Transverse colon (tissue), 4 donors: Measurements from ENCODE around the gene FAM204A. TPM values are rescaled to one million over a fixed set of nuclear protein-coding genes. Genes with fewer than 3 reads are reported as not detected.

ENCODE experiments used
- DNase-seq: peaks from one replicate; pipeline ENCODE4 v3.0.0-alpha.2; 2019
- H3K27ac ChIP-seq, 4 donors: fragments of 200-600 bp; sonication (generic); 2 replicates each; pipeline ENCODE4 v1.5.1; 2016 to 2018; ENCODE audit warnings: inconsistent platforms in 4 of 4
- H3K27me3 ChIP-seq: fragments of 200-600 bp; sonication (generic); 2 replicates; pipeline ENCODE4 v1.5.1; 2017; ENCODE audit warnings: inconsistent platforms
- H3K36me3 ChIP-seq, 4 donors: fragments of 200-600 bp; sonication (generic); 2 replicates each; pipeline ENCODE4 v1.5.1; 2017 to 2019; ENCODE audit warnings: inconsistent platforms in 4 of 4
- H3K4me1 ChIP-seq, 4 donors: fragments of 200-600 bp; sonication (generic); 2 replicates each; pipeline ENCODE4 v1.5.1; 2017 to 2020; ENCODE audit warnings: inconsistent platforms in 4 of 4
- H3K4me3 ChIP-seq, 4 donors: fragments of 200-600 bp; sonication (generic); 1 replicate in 1 of 4; 2 replicates in 3 of 4; pipeline versions ENCODE4 v1.5.1 to v1.6.1; 2017 to 2019; ENCODE audit warnings: inconsistent platforms in 4 of 4
- H3K9me3 ChIP-seq, 2 donors: fragments of 200-600 bp; sonication (generic); 2 replicates each; pipeline ENCODE4 v1.5.1; 2017 to 2019; ENCODE audit warnings: inconsistent platforms in 2 of 2
- EP300 ChIP-seq: sonication (generic); formaldehyde crosslinking; IDR thresholded peaks from one replicate; pipeline ENCODE4 v1.6.1; 2017; ENCODE audit warnings: antibody characterized with exemption, low read depth
- POLR2A ChIP-seq: fragments of 450-650 bp; IDR thresholded peaks from one replicate; pipeline ENCODE4 v1.6.1; 2016; ENCODE audit warnings: antibody characterized with exemption, mild to moderate bottlenecking, moderate library complexity
- POLR2AphosphoS5 ChIP-seq, 3 donors: sonication (generic); formaldehyde crosslinking; IDR thresholded peaks; one replicate each; pipeline ENCODE4 v1.6.1; 2016; ENCODE audit warnings: antibody characterized with exemption in 3 of 3
- WGBS, 2 donors: methylation state at CpG; one replicate each; pipeline ENCODE4 v1.1.5; 2018; ENCODE audit warnings: low coverage in 1 of 2; 5-methylcytosine and 5-hydroxymethylcytosine counted together
- in situ Hi-C, 4 donors: fragments of 200-750 bp; cut with MboI; loops; one replicate each; pipeline versions ENCODE4 v1.15.0 to v1.15.1; 2017; ENCODE audit warnings: low sequenced_read_pairs in 3 of 4, low pct_ligation_motif_present in 1 of 4, low pct_unique_long_range_greater_than_20kb in 1 of 4
- intact Hi-C: fragments of 100-400 bp; cut with DNase I; formaldehyde crosslinking; loops from one replicate; pipeline ENCODE4 v1.15.1; 2023; ENCODE audit warnings: low total_unique reads
- total RNA-seq, 4 donors: library from RNA; depleted of rRNA; stranded (reverse); fragments of >200 nt; gene quantifications; one replicate each; pipeline ENCODE4 v1.1.0, GENCODE V29; 2016
- TF ChIP-seq, protein P1 (sequence below), 5 experiments: fragments of 200-600 bp in 3 of 5; fragments of 450-650 bp in 2 of 5; sonication (generic) in 3 of 5; IDR thresholded peaks; 1 replicate in 2 of 5; 2 replicates in 3 of 5; pipeline ENCODE4 v1.5.1; 2016 to 2017; ENCODE audit warnings: antibody characterized with exemption in 5 of 5, inconsistent platforms in 3 of 5, mild to moderate bottlenecking in 2 of 5, moderate library complexity in 1 of 5

Gene FAM204A
- total RNA-seq, 4 donors from 2014 or later: 16.8 to 35.2 (median 25.4) TPM

DNA sequence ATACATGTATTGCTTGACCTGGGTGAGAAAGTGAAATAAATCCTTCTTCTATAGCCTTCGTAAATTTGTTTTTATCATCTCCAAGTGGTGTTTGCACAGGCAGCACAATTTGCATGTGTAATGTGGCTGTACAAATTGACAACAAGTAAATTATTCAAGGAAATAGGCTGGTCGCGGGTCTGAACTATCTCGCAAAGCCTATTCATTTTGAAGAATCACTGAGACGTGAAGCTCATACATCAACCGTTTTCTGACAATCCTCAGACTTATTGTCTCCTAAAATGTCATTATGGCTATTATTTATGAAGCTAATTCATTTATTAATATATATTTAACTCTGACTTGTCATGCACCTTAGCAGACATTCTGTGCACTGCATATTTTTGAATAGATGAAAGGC, 16.2 kb upstream of the FAM204A start:
- DNase-seq: no peak

DNA sequence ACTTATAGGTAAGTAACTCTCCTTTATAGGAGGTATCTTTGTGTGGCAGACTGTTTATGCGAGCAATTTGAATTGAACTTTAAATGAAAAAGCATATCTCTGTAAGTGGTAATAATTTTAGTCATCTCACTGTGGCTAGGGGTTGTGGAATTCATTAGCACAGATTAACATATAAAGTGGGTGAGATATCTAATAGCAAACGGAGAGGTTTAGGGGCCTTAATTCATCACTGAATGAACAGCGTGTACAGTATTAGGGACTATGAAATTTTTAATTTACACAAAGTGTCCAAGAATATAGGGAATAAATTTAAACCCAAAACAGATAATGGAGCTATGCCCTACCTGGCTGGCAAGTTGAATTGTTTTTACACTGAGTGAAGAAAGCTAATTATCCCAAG, 15.7 kb upstream of the FAM204A start:
- intact Hi-C loops: loop anchor here (5.0 kb wide), 1 partner anchor 116 kb away; no protein-coding TSS in a partner anchor

More for the DNA sequence above, 16.2 kb upstream of the FAM204A start:
- Histone ChIP-seq H3K4me1 (no peaks in the 10 kb centered on the region), H3K9me3 (no peaks in the 10 kb centered on the region), H3K4me3 (no peak overlapping the region), H3K27ac (no peak overlapping the region), H3K36me3 (no peaks in the 10 kb centered on the region), H3K27me3 (no peaks in the 10 kb centered on the region)
- intact Hi-C loops (loop anchor here (5.0 kb wide), 1 partner anchor 116 kb away; no protein-coding TSS in a partner anchor), in situ Hi-C loops (loop anchor here in 1 of 4 donors (25.0 kb wide), 1 partner anchor 104 kb away; no protein-coding TSS in a partner anchor)
- WGBS, 2 donors: 86 to 88% methylated on average over 6 of the region's 6 CpGs
- TF ChIP-seq, protein P1, sequence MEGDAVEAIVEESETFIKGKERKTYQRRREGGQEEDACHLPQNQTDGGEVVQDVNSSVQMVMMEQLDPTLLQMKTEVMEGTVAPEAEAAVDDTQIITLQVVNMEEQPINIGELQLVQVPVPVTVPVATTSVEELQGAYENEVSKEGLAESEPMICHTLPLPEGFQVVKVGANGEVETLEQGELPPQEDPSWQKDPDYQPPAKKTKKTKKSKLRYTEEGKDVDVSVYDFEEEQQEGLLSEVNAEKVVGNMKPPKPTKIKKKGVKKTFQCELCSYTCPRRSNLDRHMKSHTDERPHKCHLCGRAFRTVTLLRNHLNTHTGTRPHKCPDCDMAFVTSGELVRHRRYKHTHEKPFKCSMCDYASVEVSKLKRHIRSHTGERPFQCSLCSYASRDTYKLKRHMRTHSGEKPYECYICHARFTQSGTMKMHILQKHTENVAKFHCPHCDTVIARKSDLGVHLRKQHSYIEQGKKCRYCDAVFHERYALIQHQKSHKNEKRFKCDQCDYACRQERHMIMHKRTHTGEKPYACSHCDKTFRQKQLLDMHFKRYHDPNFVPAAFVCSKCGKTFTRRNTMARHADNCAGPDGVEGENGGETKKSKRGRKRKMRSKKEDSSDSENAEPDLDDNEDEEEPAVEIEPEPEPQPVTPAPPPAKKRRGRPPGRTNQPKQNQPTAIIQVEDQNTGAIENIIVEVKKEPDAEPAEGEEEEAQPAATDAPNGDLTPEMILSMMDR (IDR thresholded peaks at IDR 0.05): no peak
- TF ChIP-seq EP300 (no peak), POLR2A (no peak), POLR2AphosphoS5 (IDR thresholded peaks at IDR 0.05) (no peak)

DNA sequence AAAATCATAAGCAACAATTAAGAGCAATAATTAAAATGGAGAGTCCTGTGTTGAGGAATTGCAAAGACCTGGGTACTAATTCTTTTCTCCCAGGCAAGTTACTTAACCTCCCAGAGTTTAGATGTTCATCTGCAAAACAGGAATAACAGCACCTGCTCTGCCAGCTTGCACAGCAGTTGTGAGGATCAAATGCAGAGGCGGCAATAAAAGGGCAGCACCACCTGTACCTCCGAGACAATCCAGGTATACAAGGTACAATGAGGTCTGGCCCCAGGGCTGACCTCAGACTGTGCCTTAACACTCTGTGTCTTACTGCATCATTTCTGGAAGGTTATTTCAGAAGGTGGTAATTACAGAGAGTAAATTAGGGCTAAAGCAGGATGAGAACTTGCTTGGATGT, 14.5 kb upstream of the FAM204A start:
- 56% methylated on average over 2 of the region's 2 CpGs; no CpG with 5 or more reads in 1 of the 2 donors for WGBS, 2 donors
- H3K4me1 ChIP-seq: no peaks in the 10 kb centered on the region
- no peaks in the 10 kb centered on the region for H3K9me3 ChIP-seq
- no peak for DNase-seq
- in situ Hi-C loops: loop anchor here in 1 of 4 donors (25.0 kb wide), 1 partner anchor 106 kb away; no protein-coding TSS in a partner anchor
- H3K4me3 ChIP-seq: no peak overlapping the region
- no peak overlapping the region for H3K27ac ChIP-seq
- no peak for TF ChIP-seq EP300
- no peak for TF ChIP-seq POLR2AphosphoS5 (IDR thresholded peaks at IDR 0.05)
- TF ChIP-seq, protein P1 (IDR thresholded peaks at IDR 0.05): no peak
- no peak for TF ChIP-seq POLR2A
- H3K36me3 ChIP-seq: no peaks in the 10 kb centered on the region
- intact Hi-C loops: loop anchor here (5.0 kb wide), 1 partner anchor 114 kb away; no protein-coding TSS in a partner anchor
- no peaks in the 10 kb centered on the region for H3K27me3 ChIP-seq

More for the DNA sequence above, 15.7 kb upstream of the FAM204A start:
- in situ Hi-C loops: loop anchor here in 1 of 4 donors (25.0 kb wide), 1 partner anchor 104 kb away; no protein-coding TSS in a partner anchor
- H3K4me1 ChIP-seq: no peaks in the 10 kb centered on the region
- no peaks in the 10 kb centered on the region for H3K9me3 ChIP-seq
- no peak for DNase-seq
- H3K36me3 ChIP-seq: no peaks in the 10 kb centered on the region
- 31 to 59% methylated on average over 2 to 3 of the region's 3 CpGs for WGBS, 2 donors
- TF ChIP-seq EP300: no peak
- TF ChIP-seq POLR2AphosphoS5 (IDR thresholded peaks at IDR 0.05): no peak
- no peak for TF ChIP-seq POLR2A
- TF ChIP-seq, protein P1 (IDR thresholded peaks at IDR 0.05): no peak
- H3K27ac ChIP-seq: no peak overlapping the region
- no peaks in the 10 kb centered on the region for H3K27me3 ChIP-seq
- H3K4me3 ChIP-seq: no peak overlapping the region

DNA sequence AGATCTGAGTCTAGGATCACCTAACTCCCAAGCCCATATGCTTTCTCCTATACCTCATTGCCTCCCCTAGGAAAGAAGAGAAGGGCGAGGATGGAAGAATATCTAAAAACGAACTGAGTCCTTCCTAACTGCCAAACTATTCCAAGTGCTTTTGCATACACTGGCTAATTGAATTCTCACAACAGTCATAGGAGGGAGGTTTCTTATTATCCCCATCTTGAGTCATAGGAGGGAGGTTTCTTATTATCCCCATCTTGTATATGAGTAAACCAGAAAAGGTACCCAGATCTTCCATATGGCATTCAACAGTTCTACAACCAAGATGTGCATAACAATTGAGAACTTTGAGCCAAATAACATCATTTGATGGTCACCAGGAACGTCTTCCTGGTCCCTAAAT, 13.1 kb upstream of the FAM204A start:
- Histone ChIP-seq H3K36me3 (no peaks in the 10 kb centered on the region), H3K4me3 (no peak overlapping the region), H3K4me1 (no peaks in the 10 kb centered on the region), H3K27me3 (no peaks in the 10 kb centered on the region), H3K27ac (no peak overlapping the region), H3K9me3 (no peaks in the 10 kb centered on the region)
- intact Hi-C loops: loop anchor here (5.0 kb wide), 1 partner anchor 113 kb away; no protein-coding TSS in a partner anchor
- no peak for DNase-seq
- WGBS, 2 donors: 63 to 69% methylated on average over 3 of the region's 3 CpGs
- in situ Hi-C loops: loop anchor here in 1 of 4 donors (25.0 kb wide), 1 partner anchor 107 kb away; no protein-coding TSS in a partner anchor
- TF ChIP-seq POLR2AphosphoS5 (IDR thresholded peaks at IDR 0.05) (no peak), EP300 (no peak), POLR2A (no peak)
- TF ChIP-seq, protein P1 (IDR thresholded peaks at IDR 0.05): no peak
